Coronary artery (tissue), 2 donors: Measurements from ENCODE around the gene TMEM135.
"Not testable (repeated sequence)": the region's sequence is repeated elsewhere in the genome, so short reads cannot be mapped to it uniquely, and the experiment has no call there.

Experiments used
- DNase-seq: peaks from one replicate; pipeline ENCODE4 v3.0.0-alpha.2; 2017; ENCODE audit warnings: low spot score
- H3K27ac ChIP-seq, 2 donors: fragments of 200-600 bp; sonication (generic); one replicate each; pipeline ENCODE4 v1.5.1; 2016 to 2019
- H3K4me3 ChIP-seq: fragments of 200-600 bp; sonication (generic); 2 replicates; pipeline ENCODE4 v1.5.1; 2016; ENCODE audit warnings: mild to moderate bottlenecking, moderate library complexity
- CTCF ChIP-seq: fragments of 200-600 bp; sonication (generic); IDR thresholded peaks from one replicate; pipeline ENCODE4 v1.5.1; 2019; ENCODE audit warnings: antibody characterized with exemption

The TMEM135 gene

GRCh38 chr11:87281496-87281895, 243.8 kb downstream of the TMEM135 start:
- peak overlapping the region in 1 of 2 donors; percentile 7 for H3K27ac ChIP-seq
- DNase-seq = no peak
- TF ChIP-seq CTCF = no peak
- no peak overlapping the region for H3K4me3 ChIP-seq

- no peak for DNase-seq
- Histone ChIP-seq H3K27ac (no peak overlapping the region), H3K4me3 (no peak overlapping the region)
- TF ChIP-seq CTCF = no peak
These were observed 246.6 kb downstream of the TMEM135 start for GRCh38 chr11:87284306-87284705.

- not testable (repeated sequence) for H3K4me3 ChIP-seq, H3K27ac ChIP-seq, DNase-seq
These were observed 247.9 kb downstream of the TMEM135 start for GRCh38 chr11:87285674-87286073.

GRCh38 chr11:87286338-87286737, 248.6 kb downstream of the TMEM135 start:
- no peak for TF ChIP-seq CTCF
- DNase-seq = no peak
- no peak overlapping the region for H3K4me3 ChIP-seq
- H3K27ac ChIP-seq = no peak overlapping the region

GRCh38 chr11:87290304-87290922, 252.7 kb downstream of the TMEM135 start:
- TF ChIP-seq CTCF = peak; percentile 28
- DNase-seq = no peak
- H3K4me3 ChIP-seq = no peak overlapping the region
- H3K27ac ChIP-seq = no peak overlapping the region

- no peak for TF ChIP-seq CTCF
- no peak for DNase-seq
- H3K27ac ChIP-seq = no peak overlapping the region
- H3K4me3 ChIP-seq = no peak overlapping the region
These were observed 254.9 kb downstream of the TMEM135 start for GRCh38 chr11:87292598-87292997.

GRCh38 chr11:87295237-87295636, 257.5 kb downstream of the TMEM135 start:
- Histone ChIP-seq H3K27ac (no peak overlapping the region), H3K4me3 (no peak overlapping the region)
- TF ChIP-seq CTCF = no peak
- DNase-seq = no peak
